Ishikawa (cell line): ENCODE measurements around the gene FASLG.

Source experiments
- CEBPB ChIP-seq: IDR thresholded peaks from 2 replicates; pipeline ENCODE4 v1.6.1; 2012
- CREB1 ChIP-seq: IDR thresholded peaks from 2 replicates; pipeline ENCODE4 v1.6.1; 2012; ENCODE audit warnings: low read depth
- EGR1 ChIP-seq: IDR thresholded peaks from 2 replicates; pipeline ENCODE4 v1.6.1; 2012
- EP300 ChIP-seq: IDR thresholded peaks from 2 replicates; pipeline ENCODE4 v1.6.1; 2012; ENCODE audit warnings: borderline replicate concordance
- FOXM1 ChIP-seq: IDR thresholded peaks from 2 replicates; pipeline ENCODE4 v1.6.1; 2012; ENCODE audit warnings: low read depth, borderline replicate concordance
- NFIC ChIP-seq: IDR thresholded peaks from 2 replicates; pipeline ENCODE4 v1.6.1; 2012
- RAD21 ChIP-seq: IDR thresholded peaks from 2 replicates; pipeline ENCODE4 v1.6.1; 2012; ENCODE audit warnings: low read depth
- TAF1 ChIP-seq: IDR thresholded peaks from 2 replicates; pipeline ENCODE4 v1.6.1; 2012; ENCODE audit warnings: low read depth, mild to moderate bottlenecking
- TCF12 ChIP-seq: IDR thresholded peaks from 2 replicates; pipeline ENCODE4 v1.6.1; 2012; ENCODE audit warnings: low read depth
- TEAD4 ChIP-seq: IDR thresholded peaks from 2 replicates; pipeline ENCODE4 v1.6.1; 2012
- YY1 ChIP-seq: IDR thresholded peaks from 2 replicates; pipeline ENCODE4 v1.6.1; 2012; ENCODE audit warnings: low read depth
- ZBTB7A ChIP-seq: IDR thresholded peaks from 2 replicates; pipeline ENCODE4 v1.6.1; 2012; ENCODE audit warnings: low read depth
- TF ChIP-seq, protein P1 (sequence below): IDR thresholded peaks from 2 replicates; pipeline ENCODE4 v1.6.1; 2012
- TF ChIP-seq, protein P2 (sequence below): IDR thresholded peaks from 2 replicates; pipeline ENCODE4 v1.6.1; 2012; ENCODE audit warnings: low read depth, mild to moderate bottlenecking
- TF ChIP-seq, protein P3 (sequence below): IDR thresholded peaks from 2 replicates; pipeline ENCODE4 v1.6.1; 2012

Gene FASLG

DNA sequence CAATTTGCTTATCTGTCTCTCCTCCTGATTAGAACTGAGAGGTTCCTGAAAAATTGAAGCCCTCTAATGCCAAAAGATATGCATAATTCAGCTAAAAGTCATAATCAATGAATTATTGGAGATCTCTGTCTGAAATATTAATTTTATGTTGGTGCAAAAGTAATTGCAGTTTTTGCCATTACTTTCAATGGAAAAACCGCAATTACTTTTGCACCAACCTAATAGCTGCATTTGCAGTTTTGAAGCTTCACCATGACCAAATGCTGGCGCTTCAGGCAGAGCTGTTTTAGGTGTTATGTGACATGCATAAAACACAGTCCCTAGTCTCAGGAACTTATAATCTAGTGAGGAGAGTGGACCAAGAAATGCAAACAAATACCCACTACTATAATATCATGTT is 29.7 kb upstream of the FASLG start:
- TF ChIP-seq YY1 (no peak), NFIC (no peak), CEBPB (no peak), FOXM1 (no peak), TEAD4 (no peak), ZBTB7A (no peak), RAD21 (no peak), CREB1 (no peak), TAF1 (no peak), EGR1 (no peak), EP300 (no peak), TCF12 (no peak)
- TF ChIP-seq, protein P1, sequence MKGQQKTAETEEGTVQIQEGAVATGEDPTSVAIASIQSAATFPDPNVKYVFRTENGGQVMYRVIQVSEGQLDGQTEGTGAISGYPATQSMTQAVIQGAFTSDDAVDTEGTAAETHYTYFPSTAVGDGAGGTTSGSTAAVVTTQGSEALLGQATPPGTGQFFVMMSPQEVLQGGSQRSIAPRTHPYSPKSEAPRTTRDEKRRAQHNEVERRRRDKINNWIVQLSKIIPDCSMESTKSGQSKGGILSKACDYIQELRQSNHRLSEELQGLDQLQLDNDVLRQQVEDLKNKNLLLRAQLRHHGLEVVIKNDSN, result no peak
- TF ChIP-seq, protein P2, sequence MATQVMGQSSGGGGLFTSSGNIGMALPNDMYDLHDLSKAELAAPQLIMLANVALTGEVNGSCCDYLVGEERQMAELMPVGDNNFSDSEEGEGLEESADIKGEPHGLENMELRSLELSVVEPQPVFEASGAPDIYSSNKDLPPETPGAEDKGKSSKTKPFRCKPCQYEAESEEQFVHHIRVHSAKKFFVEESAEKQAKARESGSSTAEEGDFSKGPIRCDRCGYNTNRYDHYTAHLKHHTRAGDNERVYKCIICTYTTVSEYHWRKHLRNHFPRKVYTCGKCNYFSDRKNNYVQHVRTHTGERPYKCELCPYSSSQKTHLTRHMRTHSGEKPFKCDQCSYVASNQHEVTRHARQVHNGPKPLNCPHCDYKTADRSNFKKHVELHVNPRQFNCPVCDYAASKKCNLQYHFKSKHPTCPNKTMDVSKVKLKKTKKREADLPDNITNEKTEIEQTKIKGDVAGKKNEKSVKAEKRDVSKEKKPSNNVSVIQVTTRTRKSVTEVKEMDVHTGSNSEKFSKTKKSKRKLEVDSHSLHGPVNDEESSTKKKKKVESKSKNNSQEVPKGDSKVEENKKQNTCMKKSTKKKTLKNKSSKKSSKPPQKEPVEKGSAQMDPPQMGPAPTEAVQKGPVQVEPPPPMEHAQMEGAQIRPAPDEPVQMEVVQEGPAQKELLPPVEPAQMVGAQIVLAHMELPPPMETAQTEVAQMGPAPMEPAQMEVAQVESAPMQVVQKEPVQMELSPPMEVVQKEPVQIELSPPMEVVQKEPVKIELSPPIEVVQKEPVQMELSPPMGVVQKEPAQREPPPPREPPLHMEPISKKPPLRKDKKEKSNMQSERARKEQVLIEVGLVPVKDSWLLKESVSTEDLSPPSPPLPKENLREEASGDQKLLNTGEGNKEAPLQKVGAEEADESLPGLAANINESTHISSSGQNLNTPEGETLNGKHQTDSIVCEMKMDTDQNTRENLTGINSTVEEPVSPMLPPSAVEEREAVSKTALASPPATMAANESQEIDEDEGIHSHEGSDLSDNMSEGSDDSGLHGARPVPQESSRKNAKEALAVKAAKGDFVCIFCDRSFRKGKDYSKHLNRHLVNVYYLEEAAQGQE, result no peak
- TF ChIP-seq, protein P3, sequence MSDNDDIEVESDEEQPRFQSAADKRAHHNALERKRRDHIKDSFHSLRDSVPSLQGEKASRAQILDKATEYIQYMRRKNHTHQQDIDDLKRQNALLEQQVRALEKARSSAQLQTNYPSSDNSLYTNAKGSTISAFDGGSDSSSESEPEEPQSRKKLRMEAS, result no peak

DNA sequence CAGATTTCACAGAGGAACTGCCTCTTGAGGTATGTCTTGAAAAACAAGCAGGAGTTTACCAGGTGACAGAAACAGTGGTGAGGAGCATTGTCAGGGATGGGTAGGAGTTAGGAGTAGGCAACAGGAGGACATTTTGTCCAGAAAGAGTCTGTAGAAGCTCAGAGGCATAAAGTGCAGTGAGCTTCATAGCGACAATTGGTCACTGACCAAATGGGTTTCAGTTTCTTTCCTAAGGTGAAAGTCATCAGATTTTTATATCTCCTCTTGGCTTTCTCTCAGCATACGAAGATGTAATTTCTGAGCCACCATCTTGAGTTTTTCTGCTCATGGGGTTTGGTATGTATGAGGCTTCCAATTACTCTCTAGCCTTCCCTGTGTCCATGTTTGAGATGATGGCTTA is 29.3 kb upstream of the FASLG start:
- TF ChIP-seq TEAD4 (no peak), CEBPB (no peak), TAF1 (no peak), CREB1 (no peak)
- TF ChIP-seq, protein P1, result no peak
- TF ChIP-seq, protein P2, result no peak

DNA sequence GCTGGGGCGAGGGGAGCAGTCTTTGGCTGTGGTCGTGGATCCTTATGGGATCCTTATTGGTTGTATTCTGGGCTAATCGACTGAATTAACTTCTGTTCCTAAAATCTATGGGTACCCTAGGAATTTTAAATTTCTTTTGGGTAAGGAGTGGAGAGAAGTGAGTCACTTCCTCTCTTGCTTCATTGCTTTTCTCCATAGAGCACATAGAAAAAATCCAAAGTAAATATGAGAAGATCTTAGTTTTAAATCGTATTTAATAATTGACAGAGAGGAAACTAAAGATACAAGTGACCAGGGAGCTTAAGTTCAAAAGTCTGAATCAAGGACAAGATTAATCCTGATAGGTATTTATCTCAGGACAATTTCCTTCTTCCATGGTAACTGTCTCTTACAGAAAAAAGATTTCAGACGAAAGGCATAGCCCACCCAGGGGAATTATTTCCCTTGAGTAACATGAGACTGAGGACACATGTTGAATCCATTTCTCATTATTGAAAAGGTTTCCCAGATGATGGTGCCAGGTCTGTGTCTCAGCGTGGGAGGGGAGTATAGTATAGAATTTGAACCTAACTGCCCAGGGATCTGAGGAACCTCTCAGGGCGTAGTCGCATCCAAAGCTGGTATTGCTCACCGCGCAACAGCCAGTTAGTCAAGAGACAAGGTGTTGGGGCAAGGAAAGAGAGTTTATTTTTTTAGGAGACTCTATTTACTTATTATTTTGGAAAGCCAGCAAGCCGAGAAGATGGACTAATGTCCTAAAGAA is 28.7 kb upstream of the FASLG start:
- TF ChIP-seq, protein P3, result no peak
- TF ChIP-seq YY1 (no peak), EGR1 (no peak), CEBPB (no peak), ZBTB7A (no peak), RAD21 (no peak), FOXM1 (no peak), NFIC (no peak)

DNA sequence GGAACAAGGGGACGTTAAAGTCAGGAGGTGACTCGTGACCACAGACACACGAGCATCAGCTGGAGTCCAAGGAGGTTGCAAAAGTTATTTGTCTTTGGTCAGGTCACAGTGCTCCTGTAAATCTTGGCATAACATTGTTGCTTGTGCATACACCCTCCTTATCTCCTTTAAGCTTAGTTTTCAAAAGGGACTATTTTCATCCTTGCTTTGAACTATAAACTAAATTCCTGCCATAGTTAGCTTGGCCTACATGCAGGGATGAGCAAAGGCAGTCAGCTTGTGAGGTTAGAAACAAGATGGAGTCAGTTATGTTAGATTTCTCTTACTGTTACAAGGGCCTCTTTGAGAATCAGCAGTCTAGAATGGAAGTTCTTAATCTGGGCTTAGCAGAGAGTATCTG is 28.0 kb upstream of the FASLG start:
- no peak for TF ChIP-seq YY1
- no peak for TF ChIP-seq EP300
- TF ChIP-seq NFIC, result no peak
- no peak for TF ChIP-seq EGR1
- no peak for TF ChIP-seq TAF1

DNA sequence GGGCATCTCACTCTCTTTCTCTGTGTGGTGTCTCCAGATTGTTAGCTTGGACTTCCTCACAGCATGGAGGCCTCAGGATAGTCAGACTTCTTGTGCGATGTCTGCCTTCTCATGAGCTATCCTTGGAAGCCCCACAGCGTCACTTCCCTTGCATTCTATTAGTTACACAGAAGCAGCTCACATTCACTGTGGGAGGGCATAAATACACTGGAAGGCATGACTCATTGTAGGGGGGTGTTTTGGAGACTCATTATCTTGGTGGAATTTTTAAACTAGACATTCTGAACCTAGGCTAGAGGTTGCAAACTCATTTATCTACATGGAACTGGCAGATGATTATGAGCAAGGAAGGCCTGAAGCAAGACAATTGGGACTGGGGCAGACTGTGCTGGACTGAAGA is 21.4 kb upstream of the FASLG start:
- TF ChIP-seq CEBPB (no peak), RAD21 (no peak), FOXM1 (no peak), EP300 (no peak), YY1 (no peak), TEAD4 (no peak)
- TF ChIP-seq, protein P2, result no peak
- TF ChIP-seq, protein P3, result no peak
- TF ChIP-seq, protein P1, result no peak
